ENCODE results near the gene GNG7. TPM values are rescaled to one million over a fixed set of nuclear protein-coding genes. Genes with fewer than 3 reads are reported as not detected.
"Not testable (repeated sequence)": the region's sequence is repeated elsewhere in the genome, so short reads cannot be mapped to it uniquely, and the experiment has no call there.

The GNG7 gene
- total RNA-seq, 1 experiment from 2014 or later = 9.6 TPM

DNA sequence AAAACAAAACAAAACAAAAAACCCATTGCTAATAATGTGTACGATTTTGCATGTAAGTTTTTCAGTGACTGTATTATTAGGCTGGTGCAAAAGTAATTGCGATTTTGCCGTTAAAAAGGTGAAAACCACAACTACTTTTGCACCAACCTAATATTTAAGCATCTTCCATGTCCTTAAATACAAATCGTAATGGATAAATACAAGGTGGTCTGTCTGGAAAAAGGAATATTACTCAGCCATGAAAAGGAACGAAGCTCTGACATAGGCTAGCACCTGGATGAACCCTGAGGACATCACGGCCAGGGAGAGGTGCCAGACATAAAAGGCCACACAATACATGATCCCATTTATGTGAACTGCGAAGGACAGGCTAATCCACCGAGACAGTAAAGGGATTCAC is 193.4 kb downstream of the GNG7 start (continued):
- TF ChIP-seq KAT7 (CRISPR knock-in tag; IDR thresholded peaks at IDR 0.05; ENCODE audit: borderline replicate concordance) = no peak

GRCh38 chr19:2507109-2507508 is 195.4 kb downstream of the GNG7 start:
- CTCF ChIA-PET = interaction anchor here (0.6 kb wide), 2 partner anchors 18 to 175 kb away, joined by 3 to 4 read pairs; no protein-coding TSS in a partner anchor
- no peak for ATAC-seq
- no peak for DNase-seq (ENCODE audit: low spot score)

DNA sequence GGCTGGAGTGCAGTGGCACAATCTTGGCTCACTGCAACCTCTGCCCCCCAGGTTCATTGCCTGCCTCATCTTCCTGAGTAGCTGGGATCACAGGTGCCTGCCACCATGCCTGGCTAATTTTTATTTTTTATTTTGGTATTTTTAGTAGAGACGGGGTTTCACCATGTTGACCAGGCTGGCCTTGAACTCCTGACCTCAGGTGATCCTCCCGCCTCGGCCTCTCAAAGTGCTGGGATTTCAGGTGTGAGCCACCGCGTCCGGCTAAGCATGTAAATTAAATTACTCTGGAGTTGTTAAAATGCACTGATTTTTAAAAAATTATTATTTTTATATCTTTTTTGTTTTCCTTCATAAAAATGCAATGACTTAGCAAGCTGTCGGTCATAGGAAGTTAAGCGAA is 195.8 kb downstream of the GNG7 start:
- ATAC-seq; H3K36me3 Mint-ChIP-seq; H3K9me3 Mint-ChIP-seq; H3K27me3 Mint-ChIP-seq (ENCODE audit: low read depth); H3K4me1 Mint-ChIP-seq; POLR2A ChIA-PET; H3K4me3 Mint-ChIP-seq; DNase-seq (ENCODE audit: low spot score); H3K27ac Mint-ChIP-seq: not testable (repeated sequence)
- CTCF ChIA-PET = interaction anchor here (0.6 kb wide), 2 partner anchors 19 to 176 kb away, joined by 3 to 4 read pairs; no protein-coding TSS in a partner anchor

More at GRCh38 chr19:2507109-2507508, 195.4 kb downstream of the GNG7 start:
- Mint-ChIP-seq H3K27me3 (ENCODE audit: low read depth) (no peaks in the 10 kb centered on the region), H3K27ac (peak overlapping the region; percentile 15; the same call in 1 of the 2 replicates), H3K9me3 (peaks cover 3% of the 10 kb centered on the region; the same call in 1 of the 2 replicates), H3K4me1 (peaks cover 9% of the 10 kb centered on the region; the same call in 1 of the 2 replicates), H3K36me3 (no peaks in the 10 kb centered on the region), H3K4me3 (no peak overlapping the region)
- POLR2A ChIA-PET = no interaction called here
- TF ChIP-seq GABPB1 (CRISPR knock-in tag; IDR thresholded peaks at IDR 0.05) (peak; percentile 88), USF1 (CRISPR knock-in tag; IDR thresholded peaks at IDR 0.05) (no peak), CBFB (CRISPR knock-in tag; IDR thresholded peaks at IDR 0.05; ENCODE audit: low read depth) (no peak), ZNF416 (CRISPR knock-in tag; IDR thresholded peaks at IDR 0.05) (no peak), ESRRA (CRISPR knock-in tag; IDR thresholded peaks at IDR 0.05; ENCODE audit: borderline replicate concordance) (no peak), PRRX2 (CRISPR knock-in tag; IDR thresholded peaks at IDR 0.05) (no peak)
- TF ChIP-seq, protein P1, sequence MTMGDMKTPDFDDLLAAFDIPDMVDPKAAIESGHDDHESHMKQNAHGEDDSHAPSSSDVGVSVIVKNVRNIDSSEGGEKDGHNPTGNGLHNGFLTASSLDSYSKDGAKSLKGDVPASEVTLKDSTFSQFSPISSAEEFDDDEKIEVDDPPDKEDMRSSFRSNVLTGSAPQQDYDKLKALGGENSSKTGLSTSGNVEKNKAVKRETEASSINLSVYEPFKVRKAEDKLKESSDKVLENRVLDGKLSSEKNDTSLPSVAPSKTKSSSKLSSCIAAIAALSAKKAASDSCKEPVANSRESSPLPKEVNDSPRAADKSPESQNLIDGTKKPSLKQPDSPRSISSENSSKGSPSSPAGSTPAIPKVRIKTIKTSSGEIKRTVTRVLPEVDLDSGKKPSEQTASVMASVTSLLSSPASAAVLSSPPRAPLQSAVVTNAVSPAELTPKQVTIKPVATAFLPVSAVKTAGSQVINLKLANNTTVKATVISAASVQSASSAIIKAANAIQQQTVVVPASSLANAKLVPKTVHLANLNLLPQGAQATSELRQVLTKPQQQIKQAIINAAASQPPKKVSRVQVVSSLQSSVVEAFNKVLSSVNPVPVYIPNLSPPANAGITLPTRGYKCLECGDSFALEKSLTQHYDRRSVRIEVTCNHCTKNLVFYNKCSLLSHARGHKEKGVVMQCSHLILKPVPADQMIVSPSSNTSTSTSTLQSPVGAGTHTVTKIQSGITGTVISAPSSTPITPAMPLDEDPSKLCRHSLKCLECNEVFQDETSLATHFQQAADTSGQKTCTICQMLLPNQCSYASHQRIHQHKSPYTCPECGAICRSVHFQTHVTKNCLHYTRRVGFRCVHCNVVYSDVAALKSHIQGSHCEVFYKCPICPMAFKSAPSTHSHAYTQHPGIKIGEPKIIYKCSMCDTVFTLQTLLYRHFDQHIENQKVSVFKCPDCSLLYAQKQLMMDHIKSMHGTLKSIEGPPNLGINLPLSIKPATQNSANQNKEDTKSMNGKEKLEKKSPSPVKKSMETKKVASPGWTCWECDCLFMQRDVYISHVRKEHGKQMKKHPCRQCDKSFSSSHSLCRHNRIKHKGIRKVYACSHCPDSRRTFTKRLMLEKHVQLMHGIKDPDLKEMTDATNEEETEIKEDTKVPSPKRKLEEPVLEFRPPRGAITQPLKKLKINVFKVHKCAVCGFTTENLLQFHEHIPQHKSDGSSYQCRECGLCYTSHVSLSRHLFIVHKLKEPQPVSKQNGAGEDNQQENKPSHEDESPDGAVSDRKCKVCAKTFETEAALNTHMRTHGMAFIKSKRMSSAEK (CRISPR knock-in tag; IDR thresholded peaks at IDR 0.05; ENCODE audit: borderline replicate concordance) = no peak

DNA sequence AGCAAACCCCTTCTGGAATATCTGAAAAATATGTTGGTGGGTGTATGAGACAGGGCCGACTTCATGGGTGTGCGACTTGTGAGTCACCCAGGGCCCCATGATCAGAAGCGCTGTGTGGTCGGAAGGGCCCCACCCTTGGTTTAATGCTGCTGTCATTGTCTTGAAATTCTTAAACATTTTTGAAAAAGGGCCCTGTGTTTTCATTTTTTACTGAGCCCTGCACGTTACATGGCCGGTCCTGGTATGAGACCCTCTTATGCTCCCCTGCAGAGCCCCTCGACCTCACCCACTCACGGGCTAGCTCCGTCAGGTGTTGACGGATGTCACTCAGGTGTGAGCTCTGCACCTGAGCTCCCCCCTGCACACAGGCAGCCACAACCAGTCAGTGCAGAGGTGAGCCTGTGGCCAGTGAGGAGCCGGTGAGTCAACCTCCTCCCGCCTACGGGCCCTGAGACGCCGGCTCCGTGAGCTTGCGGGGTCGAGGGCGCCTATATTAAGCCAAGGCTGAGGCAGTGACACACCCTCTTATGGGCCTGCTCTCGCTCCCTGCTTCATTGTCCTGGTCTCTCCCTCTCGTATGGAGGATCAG is 198.9 kb downstream of the GNG7 start:
- POLR2A ChIA-PET = interaction anchor here (1.6 kb wide), 1 partner anchor 27 kb away, joined by 7 read pairs; the partner anchor contains the start of gene GADD45B
- H3K4me3 Mint-ChIP-seq = no peak overlapping the region

More for the DNA sequence above, 198.9 kb downstream of the GNG7 start:
- peaks cover 21% of the 10 kb centered on the region for H3K4me1 Mint-ChIP-seq
- DNase-seq (ENCODE audit: low spot score) (no peak), ATAC-seq (peak; percentile 73)
- no peaks in the 10 kb centered on the region for H3K36me3 Mint-ChIP-seq
- no peaks in the 10 kb centered on the region for H3K27me3 Mint-ChIP-seq (ENCODE audit: low read depth)
- no peaks in the 10 kb centered on the region for H3K9me3 Mint-ChIP-seq
- H3K27ac Mint-ChIP-seq = 0 out of 2 replicates have a peak overlapping the region, but pooled peaks have one; percentile 41
- CTCF ChIA-PET = interaction anchor here (0.7 to 1.3 kb wide), 5 partner anchors 10 to 134 kb away, joined by 3 to 8 read pairs (median 4); partner anchors contain the start of gene GADD45B
- TF ChIP-seq ZNF219 (CRISPR knock-in tag; IDR thresholded peaks at IDR 0.05; ENCODE audit: borderline replicate concordance) = no peak
- TF ChIP-seq ELF4 (CRISPR knock-in tag; IDR thresholded peaks at IDR 0.05; ENCODE audit: low read depth) = no peak
- no peak for TF ChIP-seq ZNF423 (CRISPR knock-in tag; IDR thresholded peaks at IDR 0.05)
- no peak for TF ChIP-seq RELA (CRISPR knock-in tag; IDR thresholded peaks at IDR 0.05; ENCODE audit: borderline replicate concordance)
- no peak for TF ChIP-seq MYBL2 (CRISPR knock-in tag; IDR thresholded peaks at IDR 0.05)
- TF ChIP-seq SMAD3 (CRISPR knock-in tag; IDR thresholded peaks at IDR 0.05; ENCODE audit: borderline replicate concordance) = no peak
- TF ChIP-seq FOXK1 (CRISPR knock-in tag; IDR thresholded peaks at IDR 0.05) = no peak
- no peak for TF ChIP-seq TP53 (CRISPR knock-in tag; IDR thresholded peaks at IDR 0.05)
- no peak for TF ChIP-seq TEAD1 (CRISPR knock-in tag; IDR thresholded peaks at IDR 0.05)
- TF ChIP-seq NR1H2 (CRISPR knock-in tag; IDR thresholded peaks at IDR 0.05) = no peak
- TF ChIP-seq, protein P2, sequence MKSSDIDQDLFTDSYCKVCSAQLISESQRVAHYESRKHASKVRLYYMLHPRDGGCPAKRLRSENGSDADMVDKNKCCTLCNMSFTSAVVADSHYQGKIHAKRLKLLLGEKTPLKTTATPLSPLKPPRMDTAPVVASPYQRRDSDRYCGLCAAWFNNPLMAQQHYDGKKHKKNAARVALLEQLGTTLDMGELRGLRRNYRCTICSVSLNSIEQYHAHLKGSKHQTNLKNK (CRISPR knock-in tag; IDR thresholded peaks at IDR 0.05) = no peak
- TF ChIP-seq, protein P3, sequence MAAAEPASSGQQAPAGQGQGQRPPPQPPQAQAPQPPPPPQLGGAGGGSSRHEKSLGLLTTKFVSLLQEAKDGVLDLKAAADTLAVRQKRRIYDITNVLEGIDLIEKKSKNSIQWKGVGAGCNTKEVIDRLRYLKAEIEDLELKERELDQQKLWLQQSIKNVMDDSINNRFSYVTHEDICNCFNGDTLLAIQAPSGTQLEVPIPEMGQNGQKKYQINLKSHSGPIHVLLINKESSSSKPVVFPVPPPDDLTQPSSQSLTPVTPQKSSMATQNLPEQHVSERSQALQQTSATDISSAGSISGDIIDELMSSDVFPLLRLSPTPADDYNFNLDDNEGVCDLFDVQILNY (CRISPR knock-in tag; IDR thresholded peaks at IDR 0.05) = no peak
- TF ChIP-seq RORB (CRISPR knock-in tag; IDR thresholded peaks at IDR 0.05) = no peak
- TF ChIP-seq ZNF121 (CRISPR knock-in tag; IDR thresholded peaks at IDR 0.05) = no peak
- TF ChIP-seq HMGA2 (CRISPR knock-in tag; IDR thresholded peaks at IDR 0.05) = no peak
- no peak for TF ChIP-seq OVOL2 (CRISPR knock-in tag; IDR thresholded peaks at IDR 0.05; ENCODE audit: borderline replicate concordance)

All from WTC11 (cell line).